Measurements from ENCODE around the gene CDK6. TPM values are rescaled to one million over a fixed set of nuclear protein-coding genes. Genes with fewer than 3 reads are reported as not detected.
"Not testable (repeated sequence)": the region's sequence is repeated elsewhere in the genome, so short reads cannot be mapped to it uniquely, and the experiment has no call there.

The CDK6 gene
- polyA plus RNA-seq, 1 donor: 22.4 TPM

- no peak for DNase-seq
- H3K4me1 ChIP-seq (ENCODE audit: control insufficient read depth, insufficient read depth, low read length): peaks cover 9% of the 10 kb centered on the region
- H3K4me3 ChIP-seq (ENCODE audit: low read length): no peak overlapping the region
- H3K9me3 ChIP-seq (ENCODE audit: control insufficient read depth, low read depth, low read length): no peaks in the 10 kb centered on the region
- H3K27ac ChIP-seq (ENCODE audit: low read length): peak overlapping the region; percentile 54
- WGBS (ENCODE audit: insufficient coverage, low lambda C conversion rate): 94% methylated on average over 3 of the region's 3 CpGs
- no peaks in the 10 kb centered on the region for H3K27me3 ChIP-seq (ENCODE audit: control insufficient read depth, insufficient read depth, low read length)
- peaks cover 3% of the 10 kb centered on the region for H3K36me3 ChIP-seq (ENCODE audit: control insufficient read depth, insufficient read depth, low read length)
These were observed 70.6 kb downstream of the CDK6 start for GRCh38 chr7:92765725-92766124.

- H3K27ac ChIP-seq (ENCODE audit: low read length): peak overlapping the region; percentile 69
- H3K4me3 ChIP-seq (ENCODE audit: low read length): no peak overlapping the region
- no peaks in the 10 kb centered on the region for H3K27me3 ChIP-seq (ENCODE audit: control insufficient read depth, insufficient read depth, low read length)
- no CpG with 5 or more reads among the region's 4 CpGs for WGBS (ENCODE audit: insufficient coverage, low lambda C conversion rate)
- H3K36me3 ChIP-seq (ENCODE audit: control insufficient read depth, insufficient read depth, low read length): peaks cover 5% of the 10 kb centered on the region
- H3K4me1 ChIP-seq (ENCODE audit: control insufficient read depth, insufficient read depth, low read length): peaks cover 9% of the 10 kb centered on the region
- peak; percentile 62 to 78 for DNase-seq
- H3K9me3 ChIP-seq (ENCODE audit: control insufficient read depth, low read depth, low read length): no peaks in the 10 kb centered on the region
These were observed 72.5 kb downstream of the CDK6 start for GRCh38 chr7:92763636-92764423.

DNA sequence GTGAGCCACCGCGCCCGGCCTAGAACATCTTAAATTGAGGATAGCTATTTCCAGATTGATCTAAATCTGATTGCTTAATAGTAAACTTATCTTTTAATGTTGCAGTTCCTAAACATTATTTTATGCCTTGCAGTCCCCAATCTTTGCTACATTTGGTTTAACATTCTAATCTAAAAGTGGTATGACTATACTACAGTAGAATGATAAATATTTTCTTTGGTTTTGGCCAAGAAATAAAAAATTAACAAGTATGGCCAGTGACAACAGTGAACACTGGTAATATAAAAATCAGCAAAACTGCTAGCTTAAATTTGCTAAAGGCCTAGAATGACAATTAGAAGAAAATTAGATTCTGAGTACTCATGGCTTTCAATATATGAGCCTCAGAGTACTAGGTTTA is 73.5 kb downstream of the CDK6 start:
- peak overlapping the region; percentile 49 for H3K27ac ChIP-seq (ENCODE audit: low read length)
- peaks cover 3% of the 10 kb centered on the region for H3K36me3 ChIP-seq (ENCODE audit: control insufficient read depth, insufficient read depth, low read length)
- DNase-seq: no peak
- peaks cover 9% of the 10 kb centered on the region for H3K4me1 ChIP-seq (ENCODE audit: control insufficient read depth, insufficient read depth, low read length)
- no peak overlapping the region for H3K4me3 ChIP-seq (ENCODE audit: low read length)
- no peaks in the 10 kb centered on the region for H3K9me3 ChIP-seq (ENCODE audit: control insufficient read depth, low read depth, low read length)
- WGBS (ENCODE audit: insufficient coverage, low lambda C conversion rate): no CpG with 5 or more reads among the region's 3 CpGs
- H3K27me3 ChIP-seq (ENCODE audit: control insufficient read depth, insufficient read depth, low read length): no peaks in the 10 kb centered on the region

GRCh38 chr7:92761391-92762097 is 74.8 kb downstream of the CDK6 start:
- Histone ChIP-seq H3K4me3 (ENCODE audit: low read length) (no peak overlapping the region), H3K9me3 (ENCODE audit: control insufficient read depth, low read depth, low read length) (no peaks in the 10 kb centered on the region), H3K36me3 (ENCODE audit: control insufficient read depth, insufficient read depth, low read length) (peaks cover 3% of the 10 kb centered on the region), H3K4me1 (ENCODE audit: control insufficient read depth, insufficient read depth, low read length) (peaks cover 9% of the 10 kb centered on the region), H3K27ac (ENCODE audit: low read length) (no peak overlapping the region), H3K27me3 (ENCODE audit: control insufficient read depth, insufficient read depth, low read length) (no peaks in the 10 kb centered on the region)
- DNase-seq: no peak

GRCh38 chr7:92758796-92759431 is 77.5 kb downstream of the CDK6 start:
- Histone ChIP-seq H3K4me3 (ENCODE audit: low read length) (no peak overlapping the region), H3K27ac (ENCODE audit: low read length) (no peak overlapping the region), H3K4me1 (ENCODE audit: control insufficient read depth, insufficient read depth, low read length) (peaks cover 12% of the 10 kb centered on the region), H3K9me3 (ENCODE audit: control insufficient read depth, low read depth, low read length) (no peaks in the 10 kb centered on the region), H3K27me3 (ENCODE audit: control insufficient read depth, insufficient read depth, low read length) (no peaks in the 10 kb centered on the region), H3K36me3 (ENCODE audit: control insufficient read depth, insufficient read depth, low read length) (peaks cover 3% of the 10 kb centered on the region)
- WGBS (ENCODE audit: insufficient coverage, low lambda C conversion rate): no CpG with 5 or more reads among the region's 2 CpGs
- no peak for DNase-seq

- WGBS (ENCODE audit: insufficient coverage, low lambda C conversion rate): no CpG with 5 or more reads among the region's 3 CpGs
- H3K9me3 ChIP-seq (ENCODE audit: control insufficient read depth, low read depth, low read length); H3K27ac ChIP-seq (ENCODE audit: low read length); H3K4me3 ChIP-seq (ENCODE audit: low read length); H3K4me1 ChIP-seq (ENCODE audit: control insufficient read depth, insufficient read depth, low read length); H3K27me3 ChIP-seq (ENCODE audit: control insufficient read depth, insufficient read depth, low read length); DNase-seq; H3K36me3 ChIP-seq (ENCODE audit: control insufficient read depth, insufficient read depth, low read length): not testable (repeated sequence)
These were observed 79.0 kb downstream of the CDK6 start for GRCh38 chr7:92757311-92757910.

GRCh38 chr7:92755680-92756079 is 80.7 kb downstream of the CDK6 start:
- H3K27ac ChIP-seq (ENCODE audit: low read length): no peak overlapping the region
- WGBS (ENCODE audit: insufficient coverage, low lambda C conversion rate): 67% methylated on average over 2 of the region's 4 CpGs
- no peak for DNase-seq
- H3K36me3 ChIP-seq (ENCODE audit: control insufficient read depth, insufficient read depth, low read length): peaks cover 3% of the 10 kb centered on the region
- H3K27me3 ChIP-seq (ENCODE audit: control insufficient read depth, insufficient read depth, low read length): no peaks in the 10 kb centered on the region
- H3K9me3 ChIP-seq (ENCODE audit: control insufficient read depth, low read depth, low read length): no peaks in the 10 kb centered on the region
- H3K4me3 ChIP-seq (ENCODE audit: low read length): no peak overlapping the region
- H3K4me1 ChIP-seq (ENCODE audit: control insufficient read depth, insufficient read depth, low read length): peaks cover 8% of the 10 kb centered on the region

GRCh38 chr7:92754919-92755581 is 81.3 kb downstream of the CDK6 start:
- DNase-seq: no peak
- no peak overlapping the region for H3K27ac ChIP-seq (ENCODE audit: low read length)
- 90% methylated on average over 2 of the region's 9 CpGs for WGBS (ENCODE audit: insufficient coverage, low lambda C conversion rate)
- no peaks in the 10 kb centered on the region for H3K9me3 ChIP-seq (ENCODE audit: control insufficient read depth, low read depth, low read length)
- H3K36me3 ChIP-seq (ENCODE audit: control insufficient read depth, insufficient read depth, low read length): peaks cover 3% of the 10 kb centered on the region
- H3K27me3 ChIP-seq (ENCODE audit: control insufficient read depth, insufficient read depth, low read length): no peaks in the 10 kb centered on the region
- H3K4me1 ChIP-seq (ENCODE audit: control insufficient read depth, insufficient read depth, low read length): peaks cover 8% of the 10 kb centered on the region
- H3K4me3 ChIP-seq (ENCODE audit: low read length): no peak overlapping the region

- Histone ChIP-seq H3K4me3 (ENCODE audit: low read length) (no peak overlapping the region), H3K9me3 (ENCODE audit: control insufficient read depth, low read depth, low read length) (no peaks in the 10 kb centered on the region), H3K36me3 (ENCODE audit: control insufficient read depth, insufficient read depth, low read length) (no peaks in the 10 kb centered on the region), H3K27me3 (ENCODE audit: control insufficient read depth, insufficient read depth, low read length) (no peaks in the 10 kb centered on the region), H3K27ac (ENCODE audit: low read length) (no peak overlapping the region), H3K4me1 (ENCODE audit: control insufficient read depth, insufficient read depth, low read length) (peaks cover 15% of the 10 kb centered on the region)
- WGBS (ENCODE audit: insufficient coverage, low lambda C conversion rate): no CpG with 5 or more reads among the region's 3 CpGs
- no peak for DNase-seq
These were observed 82.8 kb downstream of the CDK6 start for GRCh38 chr7:92753614-92754013.

Data from large intestine (tissue), 3 donors.